ENCODE data around the gene NUCB1.
"Not testable (repeated sequence)": the region's sequence is repeated elsewhere in the genome, so short reads cannot be mapped to it uniquely, and the experiment has no call there.

Gene NUCB1

DNA sequence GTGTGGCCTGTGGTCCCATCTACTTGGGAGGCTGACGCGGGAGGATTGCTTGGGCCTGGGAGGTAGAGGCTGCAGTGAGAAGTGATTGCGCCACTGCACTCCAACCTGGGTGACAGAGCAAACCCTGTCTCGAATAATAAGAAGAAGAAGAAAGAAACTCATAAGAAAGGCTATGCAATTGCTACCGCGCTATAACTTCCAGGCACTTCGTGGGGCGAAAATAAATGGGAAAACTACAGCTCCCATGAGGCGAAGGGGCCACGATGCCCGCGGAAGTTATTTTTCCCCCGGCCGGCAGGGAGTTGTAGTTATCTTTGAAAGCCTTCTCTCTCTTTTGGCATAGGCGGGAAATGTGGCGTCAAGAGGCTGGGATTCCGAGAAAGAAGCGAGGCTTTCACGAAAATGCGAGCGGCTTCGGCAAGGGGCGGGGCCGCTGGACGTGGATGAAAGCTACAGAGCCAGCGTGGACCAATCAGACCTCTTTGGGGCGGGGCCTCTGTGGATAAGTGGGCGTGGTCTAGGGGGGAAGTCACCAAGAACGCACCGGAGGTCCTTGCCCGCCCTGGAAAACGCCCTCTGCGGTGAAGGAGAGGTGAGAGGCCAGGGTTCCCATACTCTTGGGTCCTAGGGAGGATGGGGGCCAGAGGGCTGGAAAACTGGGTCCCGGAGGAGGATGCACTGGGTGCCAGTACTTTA, at the start of gene NUCB1:
Gene NUCB1, plus strand, starts transcription at position 532 of the 696 bp plus-strand sequence. CDS start 485 bp downstream, outside the sequence.
- DNase-seq = peak; percentile 57

DNA sequence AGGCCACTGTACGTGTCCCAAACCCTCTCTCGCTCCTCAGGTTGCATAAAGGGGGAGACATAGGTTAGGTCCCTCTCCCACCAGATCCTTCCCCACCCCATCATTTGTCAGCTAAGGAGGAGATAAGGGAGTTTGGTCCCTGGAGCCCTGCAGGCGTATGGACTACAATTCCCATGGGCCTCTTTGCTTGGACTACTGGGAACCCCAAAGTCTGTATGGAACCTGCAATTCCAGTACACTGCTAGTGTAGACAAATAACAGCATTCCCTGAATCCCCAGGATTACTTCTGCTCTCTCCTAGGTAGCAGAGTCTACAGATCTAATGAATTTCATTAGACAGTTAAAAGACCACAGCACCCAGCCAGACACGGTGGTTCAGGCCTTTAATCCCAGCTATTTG, 47.8 kb upstream of the NUCB1 start:
- DNase-seq = no peak

DNA sequence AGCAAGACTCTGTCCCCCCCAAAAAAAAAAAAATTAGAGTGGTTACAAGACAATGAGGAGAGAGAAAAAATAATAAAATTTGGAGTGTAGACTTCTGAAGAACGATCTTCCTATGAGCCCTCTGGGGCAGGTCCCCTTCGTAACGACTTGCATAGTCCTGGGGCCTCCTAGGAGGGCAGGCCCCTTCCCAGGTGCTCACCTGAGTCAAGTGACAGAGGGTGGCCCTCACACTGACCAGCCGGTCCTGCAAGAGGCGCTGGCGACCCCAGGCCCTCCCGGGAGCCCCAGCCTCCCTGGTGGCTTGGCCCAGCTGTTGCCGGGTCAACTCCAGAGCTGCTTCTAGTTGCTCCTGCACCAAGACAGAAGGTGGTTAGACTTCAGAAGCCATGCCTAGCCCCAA, 46.6 kb upstream of the NUCB1 start:
- no peak for DNase-seq

DNA sequence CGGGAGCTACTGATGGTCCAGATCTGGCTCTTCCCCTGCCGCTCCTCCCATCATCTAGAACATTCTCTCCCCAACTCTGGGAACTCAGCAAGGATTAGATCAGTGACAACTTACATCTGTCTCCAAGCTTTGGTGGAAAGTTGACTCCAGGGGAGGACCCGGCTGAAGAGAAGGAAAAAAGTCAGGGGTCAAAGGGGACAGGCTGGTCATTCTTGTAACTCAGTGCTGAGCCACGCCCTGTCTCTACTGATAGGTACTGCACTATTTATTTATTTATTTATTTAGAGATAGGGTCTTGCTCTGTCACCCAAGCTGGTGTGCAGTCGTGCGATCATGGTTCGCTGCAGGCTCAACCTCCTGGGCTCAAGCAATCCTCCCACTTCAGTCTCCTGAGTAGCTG, 46.0 kb upstream of the NUCB1 start:
- no peak for DNase-seq

DNA sequence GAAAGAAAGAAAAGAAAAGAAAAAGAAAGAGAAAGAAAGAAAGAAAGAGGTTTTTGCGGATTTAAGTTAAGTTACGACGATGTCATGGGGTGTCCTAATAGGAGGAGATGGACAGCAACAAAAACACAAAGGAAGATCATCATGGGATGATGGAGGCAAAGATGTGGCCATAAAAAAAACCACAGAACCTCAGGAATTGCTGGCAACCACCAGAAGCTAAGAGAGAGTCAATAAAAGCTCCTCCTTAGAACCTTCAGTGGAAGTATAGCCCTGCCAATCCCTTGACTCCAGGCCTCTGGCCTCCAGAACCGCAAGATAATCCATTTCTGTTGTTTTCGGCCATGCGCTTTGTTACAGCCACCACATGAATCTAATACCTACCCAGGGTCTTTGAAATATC, 43.2 kb upstream of the NUCB1 start:
- no peak for DNase-seq

DNA sequence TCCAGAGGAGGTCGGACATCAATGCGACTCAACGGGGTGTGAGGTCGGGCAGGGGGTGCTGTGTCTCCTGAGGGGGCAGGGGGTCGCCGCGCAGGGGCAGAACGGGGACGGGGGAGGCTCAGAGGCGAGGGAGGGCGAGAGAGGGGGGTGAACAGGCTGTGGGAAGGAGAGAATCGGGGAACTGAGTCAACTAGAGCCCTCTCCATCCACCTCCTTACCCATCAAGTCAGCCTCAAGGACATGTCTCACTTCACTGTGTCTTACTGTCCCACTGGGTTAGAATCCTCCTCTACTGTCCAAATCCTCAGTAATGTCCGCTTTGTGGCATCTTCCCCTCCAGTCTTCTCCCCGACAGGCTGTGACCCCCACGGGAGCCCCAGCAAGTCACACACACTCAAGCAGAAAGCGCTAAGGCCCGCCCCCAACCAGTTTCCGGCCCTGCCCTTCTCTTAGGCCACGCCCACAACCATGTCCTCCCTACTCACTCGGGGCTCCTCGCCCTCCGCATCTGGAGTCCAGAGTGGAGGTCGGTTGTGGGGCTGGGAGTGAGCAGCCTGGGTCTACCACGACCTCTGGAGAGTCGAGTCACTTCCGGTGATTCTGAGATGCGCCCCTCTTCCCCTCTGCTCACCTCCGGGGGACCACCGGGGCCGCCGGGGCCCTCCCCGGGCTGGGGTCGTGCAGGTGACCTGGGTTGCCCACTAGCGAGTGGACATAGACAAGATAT, 41.0 kb upstream of the NUCB1 start:
- no peak for DNase-seq

DNA sequence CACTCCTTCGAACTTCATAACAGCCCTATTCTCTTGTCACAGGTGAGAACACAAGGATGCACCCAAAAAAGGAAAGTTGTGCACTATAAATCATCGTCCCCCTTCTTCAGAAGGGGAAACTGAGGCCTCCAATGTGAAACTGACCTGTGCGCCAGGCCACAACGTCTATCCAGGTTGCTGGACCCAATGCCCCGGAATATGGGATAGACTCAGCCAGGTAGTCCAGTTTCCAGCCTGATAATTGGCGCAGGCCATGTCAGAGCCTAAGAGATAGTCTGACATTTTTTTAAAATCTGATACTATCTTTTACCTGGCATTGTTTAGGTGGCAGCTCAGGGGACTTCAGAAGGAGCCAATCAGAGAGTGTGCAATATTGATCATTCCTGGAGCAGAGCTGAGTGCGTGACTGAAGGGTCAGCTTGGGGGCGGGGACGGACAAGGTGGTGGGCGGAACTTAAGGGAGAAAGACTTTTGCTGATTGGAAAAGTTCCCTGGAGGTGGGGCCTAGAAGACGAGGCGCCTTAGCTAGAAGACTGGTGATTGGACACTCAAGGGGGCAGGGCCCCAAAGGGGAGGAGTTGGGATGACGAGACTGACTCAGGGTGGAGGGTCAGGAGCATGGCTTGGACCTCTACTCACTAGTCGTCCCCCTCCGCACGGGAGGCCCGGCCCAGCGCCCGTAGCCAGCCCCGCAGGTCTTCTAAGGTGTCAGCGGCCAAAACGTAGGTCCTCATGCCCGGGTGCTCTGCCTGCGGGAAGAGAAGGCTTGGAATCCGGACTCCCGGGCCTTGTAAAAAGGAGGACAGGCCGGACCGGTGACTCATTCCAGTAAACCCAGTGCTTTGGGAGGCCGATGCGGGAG, 40.2 kb upstream of the NUCB1 start:
- DNase-seq = no peak

DNA sequence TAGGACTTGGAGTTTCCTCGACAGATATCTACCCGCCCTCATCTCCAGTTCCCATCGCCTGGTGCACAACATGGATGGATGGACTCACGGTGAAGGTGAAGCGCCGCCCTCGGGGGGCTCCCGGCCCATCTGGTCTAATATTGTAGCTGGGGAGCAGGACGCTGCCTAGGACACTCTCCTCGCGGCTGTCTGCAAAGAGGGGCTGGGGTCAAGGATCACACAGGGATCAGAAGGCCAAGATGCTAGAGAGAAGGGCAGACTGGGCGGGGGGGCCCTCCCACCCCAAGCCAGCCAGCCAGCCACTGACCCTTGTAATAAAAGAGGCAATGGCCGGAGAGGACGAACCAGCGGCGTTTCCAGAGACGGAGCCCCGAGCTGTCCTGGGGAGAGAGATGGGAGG, 38.8 kb upstream of the NUCB1 start:
- DNase-seq = no peak

DNA sequence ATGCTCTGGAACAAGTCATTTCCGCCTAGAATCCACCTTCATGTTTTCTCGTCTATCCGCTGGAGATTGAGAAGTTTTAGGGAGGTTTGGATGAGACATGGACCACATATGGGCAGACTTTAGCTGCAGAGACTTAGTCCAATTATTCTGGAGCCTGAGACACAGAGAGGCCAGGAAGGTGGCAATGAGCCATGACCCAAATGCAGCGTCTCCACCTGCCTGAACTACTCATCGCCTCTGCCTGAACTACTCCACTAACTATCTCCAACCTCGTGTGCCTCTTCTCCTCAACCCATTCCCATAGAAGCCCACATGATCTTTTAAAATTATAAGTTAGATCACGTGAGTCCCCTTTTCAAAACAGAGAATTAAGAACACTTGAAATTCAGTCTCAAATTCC, 37.3 kb upstream of the NUCB1 start:
- DNase-seq = no peak

DNA sequence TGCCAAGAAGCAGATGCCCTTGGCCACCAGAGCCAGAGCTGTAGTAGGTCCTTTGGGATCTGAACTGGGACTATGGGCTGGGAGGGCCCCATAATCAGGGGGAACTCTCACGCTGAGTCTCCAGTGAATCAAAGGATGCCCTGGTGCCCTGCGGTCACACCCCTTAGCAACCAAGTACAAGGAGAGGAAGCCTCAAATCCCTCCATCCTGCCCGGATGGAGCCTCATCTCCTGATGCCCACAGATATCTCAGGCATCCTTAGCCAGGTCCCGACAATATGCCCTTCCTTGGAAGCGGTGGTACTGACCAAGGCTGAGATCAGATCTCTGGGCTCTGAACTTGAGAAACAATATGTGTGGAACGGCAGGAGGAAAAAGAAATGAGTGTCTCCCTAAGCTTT, 33.4 kb upstream of the NUCB1 start:
- no peak for DNase-seq

DNA sequence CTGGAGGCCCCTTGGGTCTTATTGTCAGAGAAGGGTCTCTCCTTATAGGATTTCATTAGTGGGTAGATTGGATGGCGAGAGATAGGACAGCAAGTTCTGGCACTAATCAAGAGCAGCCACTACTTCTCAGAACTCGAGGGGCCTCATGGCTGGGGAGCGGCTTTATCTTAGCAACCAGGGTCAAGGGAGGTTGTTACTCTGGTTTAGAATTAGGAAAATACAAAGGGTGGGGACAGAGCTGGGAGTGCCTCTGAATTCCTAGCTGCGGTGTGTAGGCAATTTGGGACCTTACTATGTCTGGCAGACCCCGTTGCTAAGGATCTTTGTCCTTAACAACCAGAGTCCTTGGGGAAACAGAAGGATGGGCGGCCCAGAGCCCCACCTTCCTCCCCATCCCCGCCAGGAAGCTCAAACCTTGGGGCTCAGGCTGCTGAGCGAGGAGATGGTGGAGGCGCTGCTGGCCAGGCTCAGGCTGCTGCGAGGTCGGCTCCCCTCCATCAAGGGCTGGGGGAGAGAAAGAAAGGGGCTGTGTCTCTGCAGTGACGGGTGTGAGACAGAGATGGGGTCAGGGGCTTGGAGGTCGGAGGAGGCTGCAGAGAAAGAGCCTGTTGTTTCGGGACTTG, 32.9 kb upstream of the NUCB1 start:
- no peak for DNase-seq

DNA sequence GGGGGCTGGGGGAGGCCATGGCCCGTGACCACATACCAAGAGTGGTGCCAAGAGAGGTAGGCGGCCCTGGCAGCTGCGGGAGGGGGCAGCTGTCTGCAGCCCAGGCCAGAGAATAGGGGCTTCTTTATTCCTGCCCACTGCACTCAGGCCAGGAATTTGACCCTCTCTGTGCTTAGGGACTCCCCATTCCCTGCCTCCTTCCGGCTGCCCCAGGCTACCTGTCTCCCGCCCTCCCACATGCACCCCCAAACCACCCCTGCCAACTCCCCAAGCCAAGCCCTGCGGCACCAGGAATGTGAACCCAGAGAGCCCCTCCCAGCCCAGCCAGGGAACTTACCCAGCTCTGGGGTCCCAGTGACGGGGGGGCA, 32.4 kb upstream of the NUCB1 start:
- no peak for DNase-seq

DNA sequence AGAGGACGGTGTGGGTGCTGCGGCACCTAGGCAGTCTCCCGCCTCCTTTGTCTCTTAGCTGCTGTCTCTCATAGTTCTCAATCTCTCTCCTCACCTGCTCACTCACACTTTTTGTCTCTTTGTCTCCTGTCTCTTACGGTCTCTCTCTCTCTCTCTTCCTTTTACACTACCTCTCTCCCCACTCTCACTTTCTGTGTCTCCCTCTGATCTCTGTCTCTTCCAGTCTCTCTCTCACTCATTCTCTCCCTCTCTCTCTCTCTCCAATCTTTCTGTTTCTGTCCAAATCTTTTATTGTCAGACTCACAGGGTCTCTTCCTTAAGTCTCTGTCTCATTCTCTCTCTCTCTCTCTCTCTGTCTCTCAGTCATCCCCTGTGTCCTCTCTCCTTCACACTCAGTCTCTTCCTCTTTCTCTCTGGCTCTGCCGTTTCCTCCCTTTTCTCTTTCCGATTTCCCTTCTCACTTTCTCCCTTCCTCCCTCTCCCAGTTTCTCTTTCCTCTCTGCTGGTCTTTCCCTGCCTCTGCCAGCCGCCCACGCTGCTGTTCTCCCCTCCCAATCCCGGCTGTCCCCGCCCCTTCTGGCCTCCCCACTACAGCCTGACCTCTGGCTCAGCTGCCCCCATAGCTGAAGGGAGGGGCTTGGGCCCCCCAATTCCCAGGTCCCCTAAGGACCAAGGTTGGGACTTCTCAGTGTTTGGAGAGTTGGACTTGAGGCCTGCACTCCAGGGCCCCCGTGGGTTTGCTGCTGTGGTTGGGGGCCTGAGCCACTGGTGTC, 31.8 kb upstream of the NUCB1 start, which contains the start of gene PLEKHA4:
Gene PLEKHA4, minus strand, starts transcription at position 504 of the 773 bp plus-strand sequence. CDS start 997 bp downstream, outside the sequence.
- DNase-seq = no peak

DNA sequence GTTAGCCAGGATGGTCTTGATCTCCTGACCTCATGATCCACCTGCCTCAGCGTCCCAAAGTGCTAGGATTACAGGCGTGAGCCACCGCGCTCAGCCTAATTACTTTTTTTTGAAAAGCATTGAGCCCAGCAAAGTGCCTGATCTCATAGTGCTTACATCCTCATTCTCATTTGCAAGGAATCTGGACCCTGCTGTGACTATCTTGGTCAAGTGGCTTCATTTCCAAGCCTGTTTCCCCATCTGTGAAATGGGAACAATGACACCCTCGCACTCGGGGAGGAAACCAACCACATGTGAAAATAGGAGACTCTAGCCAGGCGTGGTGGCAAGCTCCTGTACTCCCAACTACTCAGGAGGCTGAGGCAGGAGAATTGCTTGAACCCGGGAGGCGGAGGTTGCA, 30.1 kb upstream of the NUCB1 start:
- no peak for DNase-seq

DNA sequence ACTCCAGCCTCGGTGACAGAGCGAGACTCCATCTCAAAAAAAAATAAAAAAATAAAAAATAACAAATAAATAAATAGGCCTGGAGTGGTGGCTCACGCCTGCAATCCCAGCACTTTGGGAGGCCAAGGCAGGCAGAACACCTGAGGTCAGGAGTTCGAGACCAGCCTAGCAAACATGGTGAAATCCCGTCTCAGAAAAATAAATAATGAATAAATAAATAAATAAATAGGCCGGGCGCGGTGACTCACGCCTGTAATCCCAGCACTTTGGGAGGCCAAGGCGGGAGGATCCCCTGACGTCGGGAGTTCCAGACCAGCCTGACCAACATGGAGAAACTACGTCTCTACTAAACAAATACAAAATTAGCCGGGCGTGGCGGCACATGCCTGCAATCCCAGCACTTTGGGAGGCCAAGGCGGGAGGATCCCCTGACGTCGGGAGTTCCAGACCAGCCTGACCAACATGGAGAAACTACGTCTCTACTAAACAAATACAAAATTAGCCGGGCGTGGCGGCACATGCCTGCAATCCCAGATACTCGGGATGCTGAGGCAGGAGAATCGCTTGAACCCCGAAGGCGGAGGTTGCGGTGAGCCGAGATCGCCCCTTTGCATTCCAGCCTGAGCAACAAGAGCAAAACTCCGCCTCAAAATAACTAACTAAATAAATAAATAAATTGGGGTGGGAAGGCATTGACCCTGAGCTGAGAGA, 28.5 kb upstream of the NUCB1 start:
- not testable (repeated sequence) for DNase-seq

DNA sequence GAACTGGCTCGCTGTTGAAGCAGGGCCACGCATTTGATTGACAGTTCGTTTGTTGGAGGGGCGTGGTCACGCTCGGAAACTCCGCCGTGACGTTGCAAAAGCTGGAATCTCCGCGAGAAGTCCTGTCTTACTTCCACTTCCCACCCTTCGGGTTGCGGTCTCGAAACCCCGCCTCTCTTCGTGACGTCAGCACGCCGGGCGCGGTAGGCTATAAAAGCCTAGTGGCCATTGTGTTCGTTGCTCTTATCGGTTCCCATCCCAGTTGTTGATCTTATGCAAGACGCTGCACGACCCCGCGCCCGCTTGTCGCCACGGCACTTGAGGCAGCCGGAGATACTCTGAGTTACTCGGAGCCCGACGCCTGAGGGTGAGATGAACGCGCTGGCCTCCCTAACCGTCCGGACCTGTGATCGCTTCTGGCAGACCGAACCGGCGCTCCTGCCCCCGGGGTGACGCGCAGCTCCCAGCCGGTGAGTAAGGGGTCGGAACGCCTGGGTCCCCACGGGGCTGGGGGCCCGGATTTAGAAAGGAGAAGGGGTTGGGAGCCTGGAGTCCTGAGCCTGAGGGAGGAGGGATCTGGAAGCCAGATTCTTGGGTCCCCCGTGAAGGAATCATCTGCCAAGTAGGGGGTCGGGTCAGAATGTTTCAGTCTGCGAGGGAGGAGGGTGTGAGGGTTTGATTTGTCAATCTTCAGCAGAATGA, 27.8 kb upstream of the NUCB1 start, which contains the start of gene PPP1R15A:
Gene PPP1R15A, plus strand, starts transcription at position 240 of the 702 bp plus-strand sequence. CDS start 813 bp downstream, outside the sequence.
- peak; percentile 69 for DNase-seq

DNA sequence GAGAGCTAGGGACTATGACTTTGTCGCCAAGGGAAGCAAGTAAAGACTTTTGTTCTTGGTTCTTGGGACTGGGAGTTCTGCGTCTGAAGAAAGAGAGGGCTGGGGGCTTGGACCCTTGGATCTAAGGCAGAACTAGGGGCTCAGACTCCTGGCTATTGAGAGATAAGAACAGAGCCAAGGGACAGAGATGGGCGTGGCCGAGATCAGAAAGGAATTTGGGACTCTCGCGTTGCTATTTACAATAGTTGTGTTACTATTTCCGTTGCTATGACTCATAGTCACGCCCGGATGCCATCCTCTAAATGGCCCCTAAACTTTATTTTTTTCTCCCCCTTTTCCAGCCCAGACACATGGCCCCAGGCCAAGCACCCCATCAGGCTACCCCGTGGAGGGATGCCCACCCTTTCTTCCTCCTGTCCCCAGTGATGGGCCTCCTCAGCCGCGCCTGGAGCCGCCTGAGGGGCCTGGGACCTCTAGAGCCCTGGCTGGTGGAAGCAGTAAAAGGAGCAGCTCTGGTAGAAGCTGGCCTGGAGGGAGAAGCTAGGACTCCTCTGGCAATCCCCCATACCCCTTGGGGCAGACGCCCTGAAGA, 27.1 kb upstream of the NUCB1 start:
- DNase-seq = no peak

DNA sequence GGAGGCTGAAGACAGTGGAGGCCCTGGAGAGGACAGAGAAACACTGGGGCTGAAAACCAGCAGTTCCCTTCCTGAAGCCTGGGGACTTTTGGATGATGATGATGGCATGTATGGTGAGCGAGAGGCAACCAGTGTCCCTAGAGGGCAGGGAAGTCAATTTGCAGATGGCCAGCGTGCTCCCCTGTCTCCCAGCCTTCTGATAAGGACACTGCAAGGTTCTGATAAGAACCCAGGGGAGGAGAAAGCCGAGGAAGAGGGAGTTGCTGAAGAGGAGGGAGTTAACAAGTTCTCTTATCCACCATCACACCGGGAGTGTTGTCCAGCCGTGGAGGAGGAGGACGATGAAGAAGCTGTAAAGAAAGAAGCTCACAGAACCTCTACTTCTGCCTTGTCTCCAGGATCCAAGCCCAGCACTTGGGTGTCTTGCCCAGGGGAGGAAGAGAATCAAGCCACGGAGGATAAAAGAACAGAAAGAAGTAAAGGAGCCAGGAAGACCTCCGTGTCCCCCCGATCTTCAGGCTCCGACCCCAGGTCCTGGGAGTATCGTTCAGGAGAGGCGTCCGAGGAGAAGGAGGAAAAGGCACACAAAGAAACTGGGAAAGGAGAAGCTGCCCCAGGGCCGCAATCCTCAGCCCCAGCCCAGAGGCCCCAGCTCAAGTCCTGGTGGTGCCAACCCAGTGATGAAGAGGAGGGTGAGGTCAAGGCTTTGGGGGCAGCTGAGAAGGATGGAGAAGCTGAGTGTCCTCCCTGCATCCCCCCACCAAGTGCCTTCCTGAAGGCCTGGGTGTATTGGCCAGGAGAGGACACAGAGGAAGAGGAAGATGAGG, 26.4 kb upstream of the NUCB1 start:
- no peak for DNase-seq

Measured in NCI-H1417 treated with DMSO at 0.1 percent for 48 hours (cell line).